ENCODE measurements around the gene DYRK3. TPM values are rescaled to one million over a fixed set of nuclear protein-coding genes. Genes with fewer than 3 reads are reported as not detected.

The DYRK3 gene
- total and polyA plus RNA-seq, 2 of the 8 experiments (the other 6 are each of a cell fraction or from before 2014, with no cell fraction given) = 2.1 to 8.5 TPM

GRCh38 chr1:206664740-206665139 lies 29.4 kb downstream of the DYRK3 start (continued):
- no peak for TF ChIP-seq CHD7 (IDR thresholded peaks at IDR 0.05; ENCODE audit: insufficient replicate concordance, low read length)
- TF ChIP-seq USF2 (IDR thresholded peaks at IDR 0.05; ENCODE audit: low read length) = no peak
- no peak for TF ChIP-seq TAF7 (optimal IDR thresholded peaks at IDR 0.05; ENCODE audit: borderline replicate concordance, low read depth, low read length)
- no peak for TF ChIP-seq KDM1A (IDR thresholded peaks at IDR 0.05; ENCODE audit: borderline replicate concordance, low read length)
- TF ChIP-seq PHF8 (conservative IDR thresholded peaks at IDR 0.05; ENCODE audit: low read depth, low read length) = no peak
- TF ChIP-seq GTF2F1 (IDR thresholded peaks at IDR 0.05; ENCODE audit: borderline replicate concordance, low read depth, low read length) = no peak
- TF ChIP-seq CREB1 (IDR thresholded peaks at IDR 0.05) = no peak
- no peak for TF ChIP-seq JUND (IDR thresholded peaks at IDR 0.05; ENCODE audit: low read length)
- TF ChIP-seq RFX5 (IDR thresholded peaks at IDR 0.05; ENCODE audit: borderline replicate concordance, low read depth, low read length) = no peak
- no peak for TF ChIP-seq ZNF274 (IDR thresholded peaks at IDR 0.05; ENCODE audit: borderline replicate concordance, extremely low read depth, low read length)
- no peak for TF ChIP-seq EGR1 (IDR thresholded peaks at IDR 0.05; ENCODE audit: borderline replicate concordance, low read depth, low read length)

Measured in H1 (cell line).